ENCODE data around the gene APLN. TPM values are rescaled to one million over a fixed set of nuclear protein-coding genes. Genes with fewer than 3 reads are reported as not detected.

The APLN gene
- total RNA-seq, 1 donor from 2014 or later, result 5.6 TPM

DNA sequence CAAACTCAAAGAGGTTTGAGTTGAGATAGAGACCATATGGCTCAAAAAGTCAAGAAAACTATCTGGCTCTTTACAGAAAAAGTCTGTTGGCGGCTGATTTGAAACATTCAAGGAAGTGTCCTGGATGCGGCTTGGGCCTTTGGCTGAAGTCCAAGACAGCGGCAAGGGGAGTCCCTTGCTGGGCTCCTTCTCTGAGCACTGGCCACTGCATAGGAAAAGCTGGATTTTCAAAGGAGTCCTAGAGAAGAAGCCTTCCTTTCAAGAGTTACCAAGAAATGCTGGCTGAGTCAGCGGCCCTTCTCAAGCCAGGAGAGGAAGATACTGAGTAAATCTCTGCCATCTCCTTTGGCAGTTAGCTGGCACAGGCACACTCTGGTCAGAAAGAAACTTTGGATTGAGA is 12.1 kb downstream of the APLN start:
- no peak for DNase-seq (ENCODE audit: low spot score)

DNA sequence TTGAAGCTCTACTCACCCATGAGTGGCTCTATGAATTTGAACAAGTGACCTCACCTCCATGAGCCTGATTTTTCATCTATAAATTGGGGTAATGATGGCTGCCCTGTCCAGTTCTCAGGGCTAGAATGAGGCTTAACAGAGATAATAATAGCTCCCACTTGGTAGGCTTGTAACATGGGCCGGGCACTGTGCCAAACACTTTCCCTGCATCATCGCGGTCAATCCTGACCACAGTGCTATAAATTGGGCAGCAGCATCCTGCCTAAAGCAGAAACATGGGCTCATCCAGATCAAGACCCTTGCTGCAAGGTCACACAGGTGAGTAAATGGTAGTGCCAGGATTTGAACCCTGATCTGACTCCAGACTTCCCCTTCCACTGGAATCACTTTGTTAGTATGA is 12.8 kb downstream of the APLN start:
- no peak for DNase-seq (ENCODE audit: low spot score)

GRCh38 chrX:129641469-129641868 is 13.3 kb downstream of the APLN start:
- DNase-seq (ENCODE audit: low spot score), result no peak

DNA sequence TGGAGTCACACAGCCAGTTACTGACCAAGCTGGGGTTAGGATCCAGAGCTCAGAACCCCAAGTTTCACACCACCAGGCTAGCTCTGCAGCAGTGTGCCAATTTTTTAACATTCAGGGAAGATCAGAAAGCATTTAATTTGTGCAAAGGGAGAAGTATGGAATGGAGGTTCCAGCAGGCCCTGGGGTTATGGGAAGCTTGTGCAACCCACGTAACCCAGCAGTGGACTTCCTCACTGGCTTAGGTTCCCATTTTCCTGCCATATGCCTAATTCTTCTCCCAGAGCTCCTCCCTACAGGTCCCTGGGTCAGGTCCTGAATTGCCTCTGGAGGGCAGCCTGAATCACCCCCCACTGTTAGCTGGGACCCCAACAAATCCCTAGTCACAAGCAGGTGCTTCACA is 14.0 kb downstream of the APLN start:
- DNase-seq (ENCODE audit: low spot score), result no peak

DNA sequence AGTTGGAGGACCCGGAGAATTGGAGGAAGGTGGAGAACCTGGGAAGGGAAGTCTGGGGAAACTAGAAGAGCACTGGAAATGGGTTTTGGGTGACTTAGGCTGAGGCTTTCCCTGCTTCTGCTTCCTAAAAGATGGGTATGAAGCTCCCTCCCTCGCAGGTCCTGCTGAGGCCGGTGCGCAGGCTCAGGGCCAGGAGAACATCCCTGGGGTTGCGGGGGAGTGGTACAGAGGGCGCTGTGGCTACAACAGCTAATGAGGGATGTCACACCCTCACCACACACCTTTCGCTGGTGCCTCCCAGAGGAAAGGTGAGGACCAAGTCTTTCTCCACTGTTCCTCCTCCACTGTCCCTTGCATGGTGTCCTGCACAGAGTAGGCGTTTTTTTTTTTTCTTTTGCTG is 15.8 kb downstream of the APLN start:
- no peak for DNase-seq (ENCODE audit: low spot score)

GRCh38 chrX:129637217-129638109 is 17.3 kb downstream of the APLN start:
- DNase-seq (ENCODE audit: low spot score), result peak; percentile 88

GRCh38 chrX:129636175-129636681 is 18.5 kb downstream of the APLN start:
- peak; percentile 81 for DNase-seq (ENCODE audit: low spot score)

DNA sequence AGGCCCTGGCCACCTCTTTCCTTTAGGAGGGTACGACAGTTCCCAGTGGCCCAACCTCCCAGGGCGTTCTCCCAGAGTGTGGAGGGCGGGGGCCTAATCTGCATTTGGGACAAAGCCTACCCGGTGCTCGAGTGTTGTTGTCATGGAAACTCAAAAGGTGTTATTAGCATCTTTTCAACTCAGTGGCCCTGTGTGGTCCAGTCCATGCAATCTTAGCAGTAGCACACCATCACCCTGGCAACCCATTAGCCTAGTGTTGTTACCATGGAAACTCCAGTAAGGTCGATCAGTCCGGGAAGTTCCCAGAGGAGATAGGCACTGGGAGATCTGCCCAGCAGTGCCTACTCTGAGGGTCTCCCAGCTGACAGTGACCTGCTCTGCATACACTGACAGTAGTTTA is 20.2 kb downstream of the APLN start:
- peak; percentile 67 for DNase-seq (ENCODE audit: low spot score)

DNA sequence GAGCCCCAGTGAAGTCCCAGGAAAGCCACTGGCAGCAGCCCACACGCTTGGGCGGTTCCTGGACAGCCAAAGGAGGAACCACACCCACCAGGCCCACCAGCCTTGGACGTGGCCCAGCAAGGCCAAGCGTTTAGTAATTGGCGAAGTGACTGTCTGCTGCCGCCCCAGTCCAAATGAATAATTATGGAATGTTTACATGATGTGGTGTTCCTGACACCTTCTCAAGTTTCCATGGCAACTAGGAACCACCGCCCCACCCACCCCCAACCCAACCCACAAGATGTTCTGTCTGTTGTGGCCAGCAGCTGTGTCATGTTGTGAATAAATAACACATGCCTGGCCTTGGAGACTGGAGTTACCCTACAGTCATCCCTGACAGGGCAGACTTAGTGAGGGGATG is 22.3 kb downstream of the APLN start:
- no peak for DNase-seq (ENCODE audit: low spot score)

DNA sequence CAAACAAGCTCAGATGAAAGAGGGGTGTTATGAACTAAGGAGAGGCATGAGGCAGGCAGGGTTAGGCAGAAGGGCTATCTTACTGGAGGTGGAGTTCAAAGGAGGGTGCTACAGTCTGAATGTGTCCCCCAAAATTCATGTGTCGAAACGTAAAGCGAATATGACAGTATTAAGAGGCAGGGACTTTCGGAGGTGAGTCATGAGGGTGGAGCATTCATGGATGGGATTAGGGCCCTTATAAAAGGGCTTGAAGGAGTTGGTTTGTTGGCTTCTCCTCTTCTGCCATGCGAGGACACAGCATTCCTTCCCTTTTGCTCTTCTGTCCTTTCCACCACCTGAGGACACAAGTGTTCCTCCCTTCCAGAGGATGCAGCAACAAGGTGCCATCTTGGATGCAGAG is 22.9 kb downstream of the APLN start:
- no peak for DNase-seq (ENCODE audit: low spot score)

DNA sequence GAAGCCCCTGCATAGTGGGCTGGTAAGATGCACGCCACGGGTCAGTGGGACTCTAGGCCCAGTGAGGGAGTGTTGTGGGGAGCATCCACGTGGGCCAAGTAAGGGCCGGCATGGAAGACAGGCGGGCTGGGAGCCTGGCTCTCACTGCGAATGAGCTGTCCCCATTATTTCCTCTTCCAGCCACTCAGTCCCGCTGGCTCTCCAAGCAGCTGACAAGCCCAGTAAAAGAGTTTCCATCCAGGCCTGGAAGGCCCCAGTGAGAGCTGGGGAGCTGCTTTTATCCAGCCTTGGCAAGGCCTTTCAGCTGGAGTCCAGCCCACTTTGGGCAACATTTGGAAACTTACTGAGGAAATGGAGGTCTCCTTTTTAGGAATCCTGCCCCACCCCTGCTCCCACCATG is 24.9 kb downstream of the APLN start:
- DNase-seq (ENCODE audit: low spot score), result no peak

DNA sequence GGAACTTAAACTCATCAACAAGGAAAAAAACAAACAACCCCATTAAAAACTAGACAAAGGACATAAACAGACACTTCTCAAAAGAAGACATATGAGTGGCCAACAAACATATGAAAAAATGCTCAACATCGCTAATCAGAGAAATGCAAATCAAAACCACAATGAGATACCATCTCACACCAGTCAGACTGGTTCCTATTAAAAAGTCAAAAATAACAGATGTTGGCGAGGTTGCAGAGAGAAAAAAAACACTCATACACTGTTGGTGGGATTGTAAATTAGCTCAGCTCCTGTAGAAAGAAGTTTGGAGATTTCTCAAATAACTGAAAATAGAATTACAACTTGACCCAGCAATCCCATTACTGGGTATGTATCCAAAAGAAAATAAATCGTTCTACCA is 28.7 kb downstream of the APLN start:
- no peak for DNase-seq (ENCODE audit: low spot score)

GRCh38 chrX:129622757-129623301 is 31.9 kb downstream of the APLN start:
- DNase-seq (ENCODE audit: low spot score), result no peak

DNA sequence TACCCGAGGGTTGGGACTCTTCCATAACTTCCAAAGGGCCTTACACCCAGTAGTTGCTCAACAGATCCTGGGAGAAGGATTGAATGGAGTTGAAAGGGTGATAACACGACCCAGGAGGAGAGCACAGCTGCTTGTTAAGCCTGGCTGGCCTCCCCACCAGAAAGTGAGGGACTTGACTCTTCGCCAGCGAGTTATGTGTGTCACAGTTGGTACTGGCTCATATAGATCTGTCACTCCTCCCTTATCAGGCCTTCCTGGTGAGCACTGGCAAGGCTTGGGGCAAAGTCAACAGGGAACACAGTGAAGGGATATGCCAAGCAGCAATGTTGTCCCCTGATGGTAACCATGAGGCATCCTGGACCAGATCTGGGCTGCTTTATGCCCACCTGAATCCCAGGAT is 35.8 kb downstream of the APLN start:
- DNase-seq (ENCODE audit: low spot score), result no peak

DNA sequence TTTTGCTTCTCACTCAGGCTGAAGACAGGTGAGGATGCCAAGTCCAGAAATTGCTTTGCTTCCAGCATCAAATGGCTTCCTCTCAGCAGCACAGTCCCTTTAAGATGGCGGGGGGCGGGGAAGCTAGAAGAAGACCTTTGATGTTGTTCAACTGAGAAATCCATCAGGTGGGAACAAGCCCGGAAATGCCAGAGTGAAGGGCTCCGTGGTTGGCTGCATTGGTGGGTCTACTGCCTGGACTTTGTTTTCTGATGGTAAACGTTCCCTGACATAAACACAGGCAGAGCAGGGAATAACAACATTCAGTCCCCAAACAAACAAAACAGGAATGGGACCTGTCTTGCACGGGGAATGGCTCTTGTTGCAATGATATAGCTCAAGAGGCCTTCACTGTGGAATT is 37.3 kb downstream of the APLN start:
- DNase-seq (ENCODE audit: low spot score), result no peak

DNA sequence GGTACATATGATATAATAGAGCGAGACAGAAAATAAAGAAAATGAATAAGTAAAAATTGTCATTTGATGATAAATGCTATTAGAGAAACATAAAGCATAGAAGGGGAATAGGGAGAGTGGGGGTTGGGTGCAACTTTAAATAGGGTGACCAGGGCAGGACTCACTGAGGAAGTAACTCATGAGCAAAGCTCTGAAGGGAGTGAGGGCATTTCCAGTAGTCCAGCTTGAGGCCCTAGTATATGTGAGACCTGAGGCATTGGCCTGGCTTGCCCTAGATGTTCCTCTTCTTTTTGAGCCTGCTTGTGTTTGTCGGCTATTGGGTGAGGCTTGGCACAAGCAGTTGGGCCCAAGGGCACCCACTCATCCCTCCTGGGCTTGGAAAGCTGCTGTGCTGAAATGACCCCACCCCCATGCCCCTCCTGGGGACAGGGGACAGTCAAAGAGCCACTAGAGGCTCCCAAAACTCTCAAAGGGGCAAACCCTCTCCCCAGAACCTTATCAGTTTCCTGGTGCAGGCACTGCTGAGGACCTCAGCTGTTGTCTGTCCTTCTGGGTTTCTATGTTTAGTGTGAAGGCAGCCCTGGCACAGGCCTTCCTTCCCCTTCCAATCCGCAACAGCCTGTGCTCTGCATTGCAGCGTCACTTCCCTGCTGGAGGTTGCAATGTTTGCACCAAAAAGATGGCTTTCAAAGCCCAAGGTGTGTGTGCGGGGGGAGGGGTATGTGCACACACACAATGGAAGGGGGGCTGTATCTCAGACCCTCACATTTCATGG is 40.1 kb downstream of the APLN start:
- no peak for DNase-seq (ENCODE audit: low spot score)

GRCh38 chrX:129613596-129613995 is 41.2 kb downstream of the APLN start:
- no peak for DNase-seq (ENCODE audit: low spot score)

- DNase-seq (ENCODE audit: low spot score), result no peak
These were observed 42.4 kb downstream of the APLN start for GRCh38 chrX:129612396-129612795.

DNA sequence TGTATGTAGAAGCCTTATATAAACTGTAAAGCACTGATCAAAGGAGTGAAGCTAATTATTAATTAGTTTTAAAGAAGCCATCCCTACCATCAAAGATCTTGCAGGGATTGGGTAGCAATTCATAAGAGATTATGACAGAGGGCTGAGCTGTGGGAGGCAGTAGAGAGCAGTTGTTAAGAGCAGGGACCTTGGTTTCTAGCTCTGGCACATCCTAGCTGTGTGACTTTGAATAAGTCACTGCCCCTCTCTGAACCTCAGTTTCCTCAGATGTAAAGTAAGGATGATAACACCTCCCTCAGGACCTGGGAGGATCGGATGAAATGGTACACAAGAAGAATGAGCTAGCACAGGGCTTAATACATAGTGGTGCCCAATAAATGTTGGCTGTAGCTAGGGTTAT is 45.4 kb downstream of the APLN start:
- no peak for DNase-seq (ENCODE audit: low spot score)

- no peak for DNase-seq (ENCODE audit: low spot score)
These were observed 46.3 kb downstream of the APLN start for GRCh38 chrX:129608496-129608895.

GRCh38 chrX:129606918-129607317 is 47.8 kb downstream of the APLN start:
- DNase-seq (ENCODE audit: low spot score), result no peak

DNA sequence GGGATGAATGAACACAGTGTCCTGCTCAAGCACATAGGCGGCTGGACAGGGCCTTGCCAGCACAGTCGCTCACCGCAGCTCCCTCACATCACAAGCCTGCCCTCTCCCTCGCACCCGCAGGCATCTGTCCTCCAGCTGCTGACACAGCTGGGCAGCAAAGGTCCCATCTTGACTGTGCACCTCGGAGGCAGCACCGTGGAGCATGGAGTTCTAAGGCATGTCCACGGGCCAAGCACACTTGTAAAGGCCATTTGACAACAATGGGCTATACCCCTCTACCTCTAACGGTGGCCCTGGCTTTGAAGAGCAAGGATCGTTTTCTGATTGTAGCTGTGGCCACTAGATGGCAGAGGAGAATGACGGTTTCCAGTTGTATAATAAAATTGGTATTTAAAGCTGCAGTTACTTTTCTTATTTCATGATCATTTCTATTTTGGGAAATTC is 53.8 kb downstream of the APLN start:
- no peak for DNase-seq (ENCODE audit: low spot score)
